NT2/D1 (cell line): ENCODE data around the gene UGT1A5.

Source experiments
- SUZ12 ChIP-seq: IDR thresholded peaks from 2 replicates; pipeline ENCODE4 v1.6.1; 2011; ENCODE audit not compliant: insufficient read length, insufficient read depth; ENCODE audit errors: extremely low read depth
- YY1 ChIP-seq: IDR thresholded peaks from 2 replicates; pipeline ENCODE4 v1.6.1; 2011; ENCODE audit not compliant: insufficient read length, insufficient read depth

GRCh38 chr2:233674995-233675394 is 37.7 kb upstream of the UGT1A5 start:
- TF ChIP-seq YY1 (no peak), SUZ12 (no peak)
